GM18861 (cell line): ENCODE measurements around the gene TBCD.

ENCODE experiments used
- ATAC-seq: cut with Tn5 transposase; IDR thresholded peaks from one replicate; pipeline ENCODE4 v1.9.1; 2021; ENCODE audit not compliant: unreplicated experiment

TBCD gene

DNA sequence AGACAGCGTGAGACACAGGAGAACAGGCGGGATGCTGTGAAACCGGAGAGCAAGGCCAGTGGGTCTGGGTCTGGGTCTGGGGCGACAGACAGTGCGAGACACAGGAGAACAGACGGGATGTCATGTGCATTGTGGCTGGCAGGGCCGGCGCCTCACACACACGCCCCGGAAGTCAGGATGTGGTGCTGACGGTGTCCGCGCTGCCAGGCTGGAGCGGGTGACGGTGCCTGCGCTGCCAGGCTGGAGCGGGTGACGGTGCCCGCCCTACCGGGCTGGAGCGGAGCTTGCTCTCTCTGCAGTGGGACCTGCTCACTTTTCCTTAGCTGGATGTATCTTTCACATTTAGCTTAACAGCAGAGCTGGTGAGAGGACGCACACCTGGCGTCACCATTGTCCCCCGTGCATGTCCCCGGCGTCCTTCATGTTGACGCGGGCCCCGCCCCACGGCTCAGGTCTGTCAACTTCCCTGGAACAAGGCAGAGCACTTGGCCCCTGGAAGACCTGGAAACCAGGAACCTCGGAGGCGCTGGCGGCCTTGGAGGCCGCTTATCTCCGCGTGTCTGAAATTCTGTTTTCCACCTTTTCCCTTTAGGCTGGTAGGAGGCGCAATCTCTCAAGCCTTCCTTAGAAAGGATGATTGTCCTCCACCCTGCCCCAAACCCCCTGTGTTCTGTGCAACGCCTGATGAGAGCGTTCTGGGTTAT, 131.0 kb downstream of the TBCD start:
- ATAC-seq = no peak

DNA sequence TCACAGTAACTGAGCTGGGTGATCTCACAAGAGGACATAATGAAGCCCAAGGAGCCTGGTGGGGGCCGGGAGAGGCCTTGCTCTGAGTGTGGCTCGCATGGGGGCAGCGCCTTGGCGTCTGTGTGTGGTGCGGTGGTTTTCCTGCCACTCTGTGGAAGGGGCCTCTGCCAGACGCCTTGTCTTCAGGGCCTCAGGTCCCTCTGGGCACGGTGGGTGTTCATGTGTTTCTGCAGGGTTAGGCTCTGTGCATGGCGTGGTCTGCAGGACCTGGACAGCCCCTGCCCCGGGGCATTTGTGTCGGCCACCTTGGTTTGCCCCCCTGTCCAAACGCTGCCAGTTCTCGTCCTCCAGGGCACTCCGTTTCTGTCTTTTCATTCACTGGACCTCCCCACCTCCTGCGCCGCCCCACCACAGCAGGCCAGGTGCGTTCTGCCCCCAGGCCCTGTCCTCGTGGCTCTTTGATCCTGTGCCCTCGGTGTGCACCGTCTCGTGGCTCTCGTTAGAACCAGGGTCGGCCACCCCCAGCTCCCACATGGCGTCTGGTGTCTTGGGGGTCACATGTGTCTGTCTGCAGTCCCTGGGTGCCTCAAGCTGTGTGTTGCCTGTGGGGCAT, 131.7 kb downstream of the TBCD start:
- no peak for ATAC-seq

DNA sequence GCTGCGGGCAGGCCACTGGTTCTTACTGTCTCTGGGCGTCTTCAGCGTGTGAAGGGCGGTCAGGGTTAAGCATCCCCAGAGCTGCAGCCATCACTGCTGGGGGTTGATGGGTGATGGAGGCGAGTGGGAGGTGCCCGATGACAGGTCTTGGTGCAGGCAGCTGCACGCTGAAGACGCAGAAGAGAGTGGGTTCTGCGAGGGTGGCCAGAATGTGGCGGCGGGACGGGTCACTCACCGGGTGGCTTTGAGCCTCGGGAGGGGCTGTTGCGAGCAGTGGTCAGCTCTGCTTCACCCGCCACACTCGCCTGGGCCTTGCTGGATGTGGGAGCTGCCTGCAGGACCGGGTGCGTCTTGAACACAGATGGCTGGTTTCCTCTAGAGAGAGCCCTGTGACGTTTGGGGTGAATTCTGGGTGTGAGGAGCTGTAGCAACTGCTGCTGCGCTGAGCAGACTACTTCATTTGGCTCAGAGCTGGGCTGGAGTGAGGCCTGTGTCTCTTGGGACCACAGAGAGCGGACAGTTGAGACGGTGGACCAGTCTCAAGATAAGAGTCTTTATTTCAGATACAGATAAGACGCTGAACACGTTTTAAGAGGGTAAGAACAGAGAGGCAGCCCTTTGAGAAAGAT, 132.6 kb downstream of the TBCD start:
- no peak for ATAC-seq

DNA sequence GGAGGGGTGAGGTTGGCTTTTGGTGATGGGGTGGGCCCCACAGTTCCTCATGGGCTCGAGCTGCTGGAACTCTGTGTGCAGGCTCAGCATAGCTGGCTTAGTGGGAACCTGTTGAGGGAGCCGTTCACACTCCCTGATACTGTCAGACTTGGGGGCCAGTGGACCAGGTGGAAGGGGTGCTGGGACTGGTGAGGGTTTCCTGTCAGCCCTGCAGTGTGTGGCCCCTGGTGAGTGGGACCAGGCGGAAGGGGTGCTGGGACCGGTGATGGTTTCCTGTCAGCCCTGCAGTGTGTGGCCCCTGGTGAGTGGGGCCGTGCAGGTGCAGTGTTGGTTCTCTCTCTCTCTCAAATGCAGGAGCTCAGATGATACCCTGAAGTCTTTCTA, 133.1 kb downstream of the TBCD start:
- ATAC-seq = no peak

- no peak for ATAC-seq
These were observed 135.6 kb downstream of the TBCD start for GRCh38 chr17:82887255-82888164.

DNA sequence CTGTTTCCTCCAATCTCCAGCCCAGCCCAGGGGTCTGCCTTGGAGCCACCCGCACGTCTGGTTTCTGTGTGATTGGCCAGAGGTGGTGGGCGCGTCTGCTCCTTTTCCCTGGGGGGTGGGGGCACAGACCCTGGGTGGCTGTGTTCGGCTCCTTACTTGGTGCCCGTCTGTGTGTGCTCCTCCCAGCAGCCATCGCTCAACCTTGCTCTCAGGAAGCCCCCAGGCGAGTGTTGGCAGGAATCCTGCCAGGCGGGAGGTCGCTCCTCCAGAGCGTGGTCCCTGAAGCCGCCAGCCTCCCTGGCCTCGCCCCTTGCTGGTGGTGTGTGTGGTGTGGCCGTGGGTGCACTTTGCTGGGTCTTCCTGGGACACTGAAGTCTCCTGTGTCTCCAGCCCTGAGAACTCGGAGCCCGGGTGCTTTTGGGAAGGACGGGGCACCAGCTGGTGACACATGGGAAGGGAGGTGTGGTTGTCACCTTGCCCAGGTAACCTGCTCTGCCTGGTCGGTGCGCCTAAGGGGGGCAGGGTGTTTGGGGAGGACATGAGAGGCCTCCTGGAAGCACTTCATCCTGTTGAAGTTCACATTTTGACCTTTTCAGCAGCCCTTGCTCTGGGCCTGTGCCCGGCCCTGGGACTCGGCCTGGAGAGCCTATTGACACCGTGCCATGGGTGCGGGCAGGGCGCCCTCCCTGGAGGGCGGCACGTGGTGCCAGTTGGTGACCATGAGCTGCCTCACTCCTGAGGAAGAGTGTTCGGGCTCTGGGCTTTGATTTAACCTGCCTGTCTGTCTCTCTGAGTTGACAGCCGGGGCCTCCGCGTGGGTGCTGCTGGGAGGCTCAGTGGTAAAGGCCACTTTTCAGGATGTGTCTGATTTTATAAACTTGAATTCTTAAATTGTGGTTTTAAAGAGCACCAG, 137.0 kb downstream of the TBCD start:
- ATAC-seq = no peak

GRCh38 chr17:82889496-82890338, 137.9 kb downstream of the TBCD start:
- no peak for ATAC-seq

DNA sequence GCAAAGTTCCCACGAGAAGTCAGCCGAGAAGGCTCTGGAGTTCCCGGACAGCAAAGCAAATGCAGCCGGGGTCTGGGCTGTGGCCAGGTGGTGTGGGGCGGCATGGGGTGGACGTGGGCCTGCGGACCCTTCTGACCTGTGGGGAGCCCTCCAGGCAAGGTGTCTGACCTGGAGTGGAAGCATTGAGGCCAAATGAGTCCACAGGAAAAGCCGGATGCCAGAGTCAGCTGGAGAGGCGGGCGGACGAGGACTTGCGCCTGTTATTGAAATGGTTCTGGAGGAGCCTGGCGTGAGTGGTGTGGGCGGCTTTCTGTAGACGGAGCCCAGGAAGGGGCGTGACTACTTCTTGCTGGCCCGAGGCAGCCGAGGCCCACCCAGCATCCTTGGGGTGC, 138.5 kb downstream of the TBCD start:
- ATAC-seq = no peak

- no peak for ATAC-seq
These were observed 139.2 kb downstream of the TBCD start for GRCh38 chr17:82890926-82891678.

DNA sequence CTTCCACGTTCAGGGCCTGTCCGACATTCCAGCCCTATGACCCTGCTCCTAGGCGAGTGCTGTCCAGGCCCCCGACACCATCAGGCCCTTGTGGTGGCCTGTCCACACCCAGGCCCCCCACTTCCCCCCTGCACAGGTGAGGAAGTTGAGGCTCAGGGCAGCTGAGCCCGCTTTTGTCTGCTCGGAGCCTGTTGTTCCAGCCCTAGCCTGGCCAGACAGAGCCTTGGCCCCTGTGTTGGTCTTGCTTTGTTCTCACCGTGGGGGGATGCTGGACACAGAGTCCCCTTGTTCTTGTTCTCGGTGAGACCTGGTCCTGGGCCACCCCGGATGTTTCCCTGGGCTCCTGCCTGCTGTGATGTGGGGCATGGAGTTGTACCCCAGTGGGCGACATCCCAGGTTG, 140.0 kb downstream of the TBCD start:
- ATAC-seq = no peak

DNA sequence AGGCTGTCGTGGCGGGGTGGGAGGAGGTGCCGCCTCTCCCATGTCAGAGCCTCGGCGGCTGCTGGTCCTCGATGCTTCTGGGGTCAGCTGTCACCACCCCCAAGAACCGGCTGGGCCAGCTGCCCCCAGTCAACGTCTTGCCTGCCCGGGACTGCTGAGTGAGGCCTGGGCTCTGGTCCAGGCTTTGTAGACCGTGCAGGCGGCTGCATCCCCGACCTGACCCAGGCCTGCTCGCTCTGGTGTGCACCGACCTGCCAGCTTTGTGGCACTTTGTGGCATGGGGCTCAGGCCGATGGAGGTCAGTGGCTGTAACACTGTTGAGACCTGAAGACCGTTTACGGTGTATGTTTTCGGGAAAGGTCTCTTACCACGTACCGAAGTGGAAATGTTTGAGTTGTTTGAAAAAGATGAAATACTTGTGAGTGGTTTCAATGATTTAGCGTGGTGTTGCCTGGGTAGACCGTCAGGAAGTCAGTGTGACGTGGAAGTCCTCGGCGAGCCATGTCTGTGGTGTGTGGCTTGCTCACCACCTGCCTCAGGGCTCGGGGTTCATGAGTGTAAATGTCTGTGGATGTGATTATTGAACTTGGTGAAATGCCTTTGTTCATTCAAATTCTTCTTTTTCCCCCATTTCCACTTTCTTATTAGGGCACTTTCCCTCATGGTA, 141.2 kb downstream of the TBCD start:
- ATAC-seq = no peak

DNA sequence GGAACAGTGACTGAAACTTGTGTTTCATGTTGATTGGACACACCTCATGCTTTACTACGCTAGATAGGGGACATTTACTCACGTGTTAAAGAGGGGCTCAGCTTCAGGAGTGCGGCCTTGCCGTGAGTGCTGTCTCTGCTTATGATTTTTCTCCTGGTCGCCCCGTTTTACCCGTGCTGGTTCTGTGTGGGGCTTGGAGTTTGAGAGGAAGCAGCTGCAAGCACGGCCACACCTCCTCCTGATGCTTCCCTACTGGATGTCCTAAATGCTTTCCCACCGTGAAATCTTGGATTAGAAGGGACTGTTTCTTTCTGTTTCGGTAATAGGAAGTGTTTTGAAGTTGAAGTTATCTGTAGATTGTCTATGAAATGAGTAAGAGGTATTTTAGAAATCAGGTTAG, 141.9 kb downstream of the TBCD start:
- no peak for ATAC-seq

- no peak for ATAC-seq
These were observed 142.5 kb downstream of the TBCD start for GRCh38 chr17:82894389-82894788.

GRCh38 chr17:82895087-82895486, 143.2 kb downstream of the TBCD start:
- no peak for ATAC-seq

- ATAC-seq = no peak
These were observed 144.5 kb downstream of the TBCD start for GRCh38 chr17:82896071-82897000.

DNA sequence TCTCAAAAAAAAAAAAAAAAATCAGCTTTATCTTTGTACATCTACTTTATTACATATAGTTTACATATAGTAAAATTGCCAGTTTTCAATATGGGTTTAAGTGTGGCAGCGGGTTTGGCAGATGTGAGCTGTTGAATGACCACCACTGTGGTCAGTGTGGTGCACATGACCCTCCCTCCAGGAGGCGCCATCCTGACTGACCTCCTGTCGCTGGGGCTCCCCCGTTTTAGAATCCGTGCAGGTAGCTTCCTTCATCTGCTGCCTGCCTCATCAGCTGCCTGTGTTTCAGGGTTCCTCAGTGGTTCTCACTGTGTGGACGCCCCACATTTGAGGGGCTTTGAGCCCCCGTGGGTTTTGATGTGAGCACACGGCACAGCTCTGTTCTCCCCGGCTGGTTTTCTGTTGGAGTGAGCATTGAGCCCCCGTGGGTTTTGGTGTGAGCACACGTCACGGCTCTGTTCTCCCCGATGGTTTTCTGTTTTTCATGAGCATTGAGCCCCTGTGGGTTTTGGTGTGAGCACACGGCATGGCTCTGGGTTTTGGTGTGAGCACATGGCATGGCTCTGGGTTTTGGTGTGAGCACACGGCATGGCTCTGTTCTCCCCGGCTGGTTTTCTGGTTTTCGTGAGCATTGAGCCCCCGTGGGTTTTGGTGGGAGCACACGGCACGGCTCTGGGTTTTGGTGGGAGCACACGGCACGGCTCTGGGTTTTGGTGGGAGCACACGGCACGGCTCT, 145.8 kb downstream of the TBCD start:
- ATAC-seq = no peak
